Stimulated activated CD4-positive, alpha-beta T cell treated with anti-CD3 and anti-CD28 coated beads, Interleukin-4, amount 100 ng/mL, for 1 hour (primary cell): ENCODE data around the gene RABGAP1L.
"Not testable (repeated sequence)": the region's sequence is repeated elsewhere in the genome, so short reads cannot be mapped to it uniquely, and the experiment has no call there.

Experiments used
- DNase-seq: peaks from one replicate; pipeline ENCODE4 v3.0.0-alpha.2; 2020

The RABGAP1L gene

GRCh38 chr1:174469687-174470086 is 310.4 kb downstream of the RABGAP1L start:
- no peak for DNase-seq

DNA sequence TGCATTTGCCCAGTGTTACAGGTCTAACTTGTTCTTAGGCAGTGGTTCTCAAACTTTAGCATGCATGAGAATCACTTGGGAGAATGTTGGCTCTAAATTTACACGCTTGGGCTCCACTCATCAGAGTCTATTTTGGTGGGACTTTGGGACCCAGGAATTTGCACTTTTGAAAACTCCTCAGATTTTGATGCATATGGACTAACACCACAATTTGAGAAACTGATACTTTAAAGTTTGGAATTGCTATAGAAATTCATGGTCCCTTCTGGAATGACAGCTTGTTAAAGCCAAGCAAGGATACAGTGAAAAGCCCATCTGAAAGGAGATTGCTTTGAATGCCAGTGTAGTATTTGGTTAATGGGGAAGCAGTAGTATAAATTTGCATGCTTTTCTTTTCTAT is 320.0 kb downstream of the RABGAP1L start:
- DNase-seq = no peak

DNA sequence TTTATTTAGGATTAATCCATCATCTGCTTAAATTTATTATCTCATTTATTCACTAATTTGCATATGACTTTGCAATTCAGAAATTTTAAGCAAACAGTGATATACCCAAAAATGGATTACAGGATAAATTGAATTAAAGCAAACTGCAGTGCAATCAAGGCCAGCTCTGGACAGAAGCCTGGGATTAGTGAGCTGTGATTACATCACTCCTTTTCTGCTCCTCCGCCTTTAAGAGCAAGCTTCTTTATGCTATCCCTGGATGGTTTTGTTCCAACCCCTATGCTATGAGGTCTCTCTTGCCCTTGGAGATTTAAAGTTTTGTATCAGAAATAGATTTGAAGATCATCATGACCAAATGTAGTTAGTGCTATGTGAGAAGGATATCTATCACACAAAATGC is 321.0 kb downstream of the RABGAP1L start:
- no peak for DNase-seq

DNA sequence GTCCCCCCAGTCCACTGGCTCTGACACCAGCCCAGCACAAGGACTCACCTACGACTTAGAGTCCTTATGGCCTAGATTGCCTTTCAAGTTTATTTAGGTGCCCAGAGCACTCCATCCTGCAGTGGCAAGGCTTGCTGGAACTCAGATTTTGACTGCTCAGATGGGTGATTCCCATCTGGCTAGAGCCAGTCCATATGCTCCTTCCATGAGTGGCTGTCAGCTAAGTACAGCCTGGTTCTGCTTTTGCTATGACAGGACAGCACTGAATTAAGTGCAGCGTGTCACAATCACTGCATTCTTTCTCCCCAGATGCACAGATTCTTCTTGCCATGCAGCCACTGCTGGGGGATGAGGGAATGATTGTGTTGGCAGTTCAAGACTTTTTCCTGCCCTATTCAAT is 332.3 kb downstream of the RABGAP1L start:
- DNase-seq = no peak

- DNase-seq = no peak
These were observed 338.2 kb downstream of the RABGAP1L start for GRCh38 chr1:174497478-174497877.

GRCh38 chr1:174516755-174517154 is 357.4 kb downstream of the RABGAP1L start:
- DNase-seq = not testable (repeated sequence)

- no peak for DNase-seq
These were observed 360.5 kb downstream of the RABGAP1L start for GRCh38 chr1:174519844-174520243.

- DNase-seq = no peak
These were observed 372.4 kb downstream of the RABGAP1L start for GRCh38 chr1:174531751-174532150.

DNA sequence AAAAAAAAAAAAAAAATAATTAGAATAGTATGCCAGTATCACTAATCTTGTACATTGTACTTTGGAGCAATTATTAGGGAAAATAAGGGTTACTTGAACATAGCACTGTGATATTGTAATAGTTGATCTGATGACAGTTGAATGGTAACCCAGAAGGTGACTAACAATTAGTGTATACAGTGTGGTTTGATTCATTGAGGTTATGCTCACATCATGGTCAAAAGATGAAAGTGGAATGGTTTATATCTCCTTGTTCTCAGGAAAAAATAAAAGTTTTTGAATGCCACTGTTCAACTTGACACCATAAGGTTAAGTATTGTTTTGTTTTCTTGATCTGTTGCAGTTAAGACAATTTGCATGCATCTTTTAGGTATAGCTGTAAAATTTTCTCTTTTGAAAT is 375.5 kb downstream of the RABGAP1L start:
- no peak for DNase-seq

DNA sequence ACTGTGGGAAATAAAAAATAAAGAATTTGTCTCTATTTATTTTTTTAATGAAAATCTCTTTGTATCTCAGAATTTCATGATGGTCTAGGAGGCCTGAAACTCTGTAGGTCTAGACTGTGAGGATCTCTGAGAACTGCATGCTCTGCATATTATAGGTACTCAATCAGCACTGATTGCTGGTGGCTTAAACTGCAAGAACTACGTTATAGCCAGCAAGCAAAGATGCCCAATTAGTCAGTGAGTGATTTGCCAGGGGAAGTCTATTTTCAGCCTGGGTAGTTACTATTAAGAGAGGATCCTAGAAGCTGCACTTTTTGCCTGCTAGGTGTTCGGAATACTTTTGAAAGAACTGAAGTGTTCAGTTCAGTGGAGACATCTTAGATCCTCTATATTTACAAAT is 375.9 kb downstream of the RABGAP1L start:
- DNase-seq = no peak

DNA sequence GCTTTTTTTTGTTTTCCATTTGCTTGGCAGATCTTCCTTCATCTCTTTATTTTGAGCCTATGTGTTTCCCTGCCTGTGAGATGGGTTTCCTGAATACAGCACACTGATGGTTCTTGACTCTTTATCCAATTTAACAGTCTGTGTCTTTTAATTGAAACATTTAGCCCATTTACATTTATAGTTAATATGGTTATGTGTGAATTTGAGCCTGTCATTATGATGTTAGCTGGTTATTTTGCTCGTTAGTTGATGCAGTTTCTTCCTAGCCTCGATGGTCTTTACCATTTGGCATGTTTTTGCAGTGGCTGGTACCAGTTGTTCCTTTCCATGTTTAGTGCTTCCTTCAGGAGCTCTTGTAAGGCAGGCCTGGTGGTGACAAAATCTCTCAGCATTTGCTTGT is 384.1 kb downstream of the RABGAP1L start:
- DNase-seq = not testable (repeated sequence)

DNA sequence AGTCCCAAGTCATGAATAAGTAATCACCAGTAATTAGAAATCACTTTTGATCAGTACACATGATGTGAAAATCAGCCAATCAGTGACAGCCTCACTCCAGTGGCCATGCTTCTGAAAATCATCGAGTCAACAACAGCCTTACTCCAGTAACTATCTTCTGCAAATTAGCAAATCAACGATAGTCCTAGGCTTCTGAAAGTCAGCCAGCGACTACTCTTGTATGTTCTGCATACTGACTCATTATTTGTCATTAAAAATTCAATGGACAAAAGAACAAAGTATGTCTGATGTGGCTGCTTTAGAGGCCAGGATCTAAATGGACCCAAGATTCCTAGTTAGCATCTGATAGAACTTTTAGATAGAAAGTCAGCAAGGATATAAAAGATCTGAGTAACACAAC is 391.0 kb downstream of the RABGAP1L start:
- no peak for DNase-seq

DNA sequence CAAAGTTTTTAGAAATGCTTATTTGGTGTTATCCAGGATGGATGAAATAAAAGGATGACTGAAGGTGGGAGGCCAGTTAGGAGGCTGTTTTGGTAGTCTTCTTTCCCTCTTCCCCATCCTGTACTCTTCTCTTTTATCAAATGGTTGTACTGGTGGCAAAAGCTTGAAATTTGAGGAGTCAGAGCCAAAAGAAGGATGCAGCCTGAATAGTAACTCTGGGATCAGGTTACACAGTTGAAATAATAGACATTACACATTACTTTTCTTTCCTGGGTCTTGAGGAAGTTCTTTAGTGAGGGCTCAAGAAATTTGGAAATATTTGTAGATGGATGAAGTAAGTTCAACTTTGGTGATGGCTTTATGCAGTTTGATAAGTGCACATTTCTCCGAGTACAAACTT is 397.1 kb downstream of the RABGAP1L start:
- DNase-seq = no peak

GRCh38 chr1:174568551-174568950 is 409.2 kb downstream of the RABGAP1L start:
- DNase-seq = no peak

DNA sequence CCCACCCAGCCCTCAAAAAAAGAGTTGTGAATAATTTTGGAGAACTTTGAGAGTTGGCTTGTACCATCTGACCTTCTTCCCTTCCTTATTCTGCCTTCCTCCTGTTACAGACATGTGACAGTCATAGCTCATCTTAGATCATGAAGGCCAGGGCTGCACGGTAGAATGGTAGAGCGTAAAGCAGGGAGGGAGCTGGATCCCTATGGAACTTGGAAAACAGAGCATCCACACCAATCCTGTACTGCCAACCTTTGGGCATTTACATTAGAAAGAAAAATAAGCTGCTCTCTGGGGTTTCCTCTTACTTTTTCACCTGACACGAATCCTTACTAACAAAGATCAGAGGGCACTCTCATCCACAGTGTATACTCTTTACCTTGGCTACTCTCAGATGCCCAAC is 409.9 kb downstream of the RABGAP1L start:
- no peak for DNase-seq

DNA sequence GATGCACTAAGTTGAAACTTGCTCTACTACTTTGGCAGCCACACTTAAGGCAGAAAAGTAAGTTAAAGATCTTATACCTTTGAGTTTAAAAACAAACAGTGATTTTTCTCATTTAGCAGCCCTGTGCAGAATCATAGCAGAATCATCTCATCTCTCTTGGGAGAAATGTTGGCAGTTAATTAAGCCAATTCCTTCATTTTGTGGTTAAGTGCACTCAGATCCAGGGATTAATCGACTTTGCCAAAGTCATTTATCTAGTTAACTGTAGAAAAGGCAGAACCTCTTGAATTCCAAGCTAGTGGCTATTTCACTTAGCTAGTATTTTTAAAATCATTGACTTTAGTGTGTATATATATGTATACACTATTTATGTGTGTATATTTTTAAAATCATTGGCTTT is 413.5 kb downstream of the RABGAP1L start:
- DNase-seq = no peak

GRCh38 chr1:174576120-174576519 is 416.8 kb downstream of the RABGAP1L start:
- DNase-seq = not testable (repeated sequence)

DNA sequence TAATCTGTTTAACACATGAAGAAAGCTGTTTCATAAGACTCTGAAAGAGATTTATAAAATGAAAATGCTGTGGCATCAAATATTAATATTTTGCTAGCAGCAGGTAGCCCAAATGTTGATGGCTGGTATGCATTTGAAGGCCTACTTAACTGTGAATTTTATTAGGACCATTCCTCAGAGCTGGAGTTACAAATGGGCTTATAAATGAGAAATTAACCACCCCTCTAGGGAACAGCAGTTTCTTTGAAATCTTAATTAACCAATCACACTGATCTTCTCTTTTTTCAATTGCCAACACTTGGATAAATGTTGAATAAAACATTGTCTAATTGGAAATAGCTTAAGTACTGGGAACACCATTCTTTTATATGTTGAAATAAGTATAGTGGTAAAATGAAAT is 418.4 kb downstream of the RABGAP1L start:
- DNase-seq = no peak

DNA sequence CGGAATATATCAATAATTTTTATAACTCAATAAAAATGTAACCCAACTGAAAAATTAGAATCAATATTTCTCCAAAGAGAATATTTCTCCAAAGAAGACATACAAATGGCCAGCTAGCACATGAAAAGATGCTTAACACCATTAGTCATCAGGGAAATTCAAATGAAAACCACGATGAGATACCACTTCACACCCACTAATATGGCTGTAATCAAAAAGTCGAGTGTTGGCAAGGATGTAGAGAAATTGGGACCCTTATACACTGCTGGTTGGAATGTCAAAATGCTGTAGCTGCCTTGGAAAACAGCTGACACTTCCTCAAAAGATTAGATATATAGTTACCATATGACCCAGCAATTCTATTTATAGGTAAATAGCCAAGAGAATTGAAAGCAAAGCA is 421.5 kb downstream of the RABGAP1L start:
- no peak for DNase-seq

DNA sequence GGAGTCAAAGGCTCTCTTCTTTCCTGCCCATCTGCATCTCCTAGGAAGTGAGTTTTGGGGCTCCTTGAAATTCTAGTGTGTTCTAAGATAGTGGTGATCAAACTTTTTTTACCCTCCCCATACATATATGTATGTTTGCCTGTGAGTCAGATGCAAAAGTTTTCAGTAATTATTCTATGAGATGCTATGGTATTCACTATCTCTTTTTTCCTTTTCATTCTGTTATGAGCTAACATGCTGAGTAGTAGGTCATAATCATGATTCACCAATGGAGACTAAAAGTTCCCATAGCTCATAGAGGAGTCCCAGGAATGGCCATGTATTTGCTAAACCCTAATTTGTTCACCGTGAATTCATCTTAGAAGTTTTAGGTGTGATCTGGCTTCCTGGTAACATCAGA is 424.0 kb downstream of the RABGAP1L start:
- DNase-seq = no peak

DNA sequence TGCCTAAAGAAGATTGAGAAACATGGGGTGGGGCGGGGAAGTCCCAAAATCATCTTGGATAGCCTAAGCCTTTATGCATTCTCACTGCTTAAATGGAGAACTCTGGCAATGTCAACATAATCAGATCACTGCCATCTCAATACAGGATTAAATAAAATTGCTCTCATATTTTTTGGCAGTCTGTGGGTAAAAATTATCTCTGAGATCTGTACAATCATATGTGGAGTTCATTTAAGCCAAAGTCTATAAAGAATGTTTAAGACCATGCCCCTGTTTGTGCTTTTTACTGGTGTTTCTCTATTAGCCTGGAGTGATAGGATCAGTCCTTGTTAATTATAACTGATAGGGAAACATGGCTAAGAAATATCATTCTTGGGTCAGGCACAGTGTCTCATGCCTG is 424.8 kb downstream of the RABGAP1L start:
- no peak for DNase-seq

- DNase-seq = not testable (repeated sequence)
These were observed 429.3 kb downstream of the RABGAP1L start for GRCh38 chr1:174588618-174589017.

DNA sequence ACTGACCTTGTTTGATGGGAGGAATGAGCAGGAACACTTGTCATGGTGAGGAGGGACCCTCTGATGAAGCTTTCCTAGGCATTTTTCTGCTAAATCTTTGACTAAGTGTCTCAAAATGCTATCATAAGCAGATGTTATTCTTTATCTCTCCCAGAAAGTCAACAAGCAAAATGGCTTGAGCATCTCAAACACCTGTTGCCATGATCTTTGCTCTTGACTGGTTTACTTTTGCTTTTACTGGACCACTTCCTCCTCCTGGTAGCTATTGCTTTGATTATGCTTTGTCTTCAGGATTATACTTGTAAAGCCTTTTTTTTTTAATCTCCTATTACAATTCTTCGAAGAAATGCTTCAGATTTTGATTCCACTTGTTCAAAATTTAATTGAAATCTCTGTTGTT is 445.9 kb downstream of the RABGAP1L start:
- no peak for DNase-seq

DNA sequence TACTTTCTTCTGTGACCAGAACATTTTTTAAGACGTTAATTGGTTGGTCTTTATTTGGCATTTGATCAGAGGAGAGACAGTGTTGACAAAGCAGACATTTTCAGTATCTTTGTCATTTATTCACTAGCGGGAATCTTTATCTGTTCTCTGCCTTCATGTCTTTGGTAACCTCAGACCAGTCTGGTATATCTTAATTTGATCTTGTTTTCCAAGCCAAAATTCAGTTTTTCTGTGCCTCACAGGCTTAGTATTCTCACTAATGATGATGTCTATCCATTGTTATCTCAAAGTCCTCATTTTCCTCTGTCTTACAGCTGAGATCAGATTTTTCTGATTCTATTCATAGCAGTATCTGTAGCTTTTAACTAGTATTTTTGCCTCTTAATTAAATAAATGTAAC is 447.2 kb downstream of the RABGAP1L start:
- DNase-seq = no peak

GRCh38 chr1:174617905-174618304 is 458.6 kb downstream of the RABGAP1L start:
- DNase-seq = not testable (repeated sequence)
